Mucosa of descending colon (tissue), 3 donors: ENCODE measurements around the gene SLC38A1. TPM values are rescaled to one million over a fixed set of nuclear protein-coding genes. Genes with fewer than 3 reads are reported as not detected.

Source experiments
- ATAC-seq: fragments of 200-7000 bp; cut with Tn5 transposase; one replicate; pipeline ENCODE4 v1.9.1; 2020; ENCODE audit warnings: mild to moderate bottlenecking, moderate library complexity
- DNase-seq, 3 donors: peaks; one replicate each; pipeline ENCODE4 v3.0.0-alpha.2; 2020
- H3K36me3 ChIP-seq: fragments of 200-600 bp; one replicate; pipeline ENCODE4 v1.8.0; 2021; ENCODE audit warnings: low read depth, mild to moderate bottlenecking
- H3K4me1 ChIP-seq: fragments of 200-600 bp; one replicate; pipeline ENCODE4 v1.8.0; 2021; ENCODE audit warnings: low read depth, mild to moderate bottlenecking
- H3K4me3 ChIP-seq: fragments of 200-600 bp; one replicate; pipeline ENCODE4 v1.8.0; 2021; ENCODE audit warnings: mild to moderate bottlenecking
- H3K9me3 ChIP-seq: fragments of 200-600 bp; one replicate; pipeline ENCODE4 v1.8.0; 2021; ENCODE audit warnings: mild to moderate bottlenecking
- intact Hi-C, 2 donors: fragments of 100-400 bp; cut with DNase I in 1 of 2; cut with micrococcal nuclease in 1 of 2; formaldehyde crosslinking; loops; one replicate each; pipeline versions ENCODE4 v1.11.0 to v1.11.1; 2022; cut with DNase I, micrococcal nuclease
- total RNA-seq, 3 donors: library from RNA; stranded (reverse); fragmentation: NEBNext Ultra II Directional in 2 of 3; extraction: Animal tissue kit (Norgen Biotek cat#: 25700) in 2 of 3; gene quantifications; one replicate each; pipeline versions ENCODE4 v1.2.1 to v1.2.4, GENCODE V29; 2021 to 2023
- TF ChIP-seq, protein P1 (sequence below): fragments of 200-600 bp; IDR thresholded peaks from one replicate; pipeline ENCODE4 v1.8.0; 2022; ENCODE audit warnings: antibody characterized with exemption, mild to moderate bottlenecking
- donor health status: DM: no; HTN: no; CAD: no; lungs with moderate emphysema.
- donor health status: DM: no; HTN: no; CAD: no.
- donor health status: DM: no; HTN: yes; CAD: no.

Gene SLC38A1
- total RNA-seq, 3 donors from 2014 or later = 116 to 157 (median 132) TPM

- DNase-seq = no peak
- H3K36me3 ChIP-seq = no peaks in the 10 kb centered on the region
These were observed 22.7 kb downstream of the SLC38A1 start for GRCh38 chr12:46246021-46246700.

DNA sequence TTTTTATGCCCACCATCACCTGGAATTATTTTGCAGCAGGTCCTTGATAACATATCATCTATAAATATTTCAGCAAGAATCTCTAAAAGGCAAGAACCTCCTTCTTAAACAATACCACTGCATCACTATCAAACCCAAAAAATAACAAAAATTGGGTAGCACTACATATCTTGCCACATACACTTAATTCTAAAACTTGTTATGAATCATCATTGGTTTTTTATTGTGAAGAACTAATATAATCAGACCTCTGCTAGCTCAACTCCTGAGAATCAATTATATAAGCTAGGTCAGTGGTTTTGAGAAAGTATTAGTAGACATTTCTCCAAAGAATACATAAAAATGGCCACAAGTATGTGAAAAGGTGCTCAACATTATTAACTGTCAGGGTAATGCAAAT is 23.8 kb downstream of the SLC38A1 start:
- ATAC-seq = no peak
- intact Hi-C loops = no loop called here

More at GRCh38 chr12:46246021-46246700, 22.7 kb downstream of the SLC38A1 start:
- intact Hi-C loops = no loop called here
- TF ChIP-seq, protein P1, sequence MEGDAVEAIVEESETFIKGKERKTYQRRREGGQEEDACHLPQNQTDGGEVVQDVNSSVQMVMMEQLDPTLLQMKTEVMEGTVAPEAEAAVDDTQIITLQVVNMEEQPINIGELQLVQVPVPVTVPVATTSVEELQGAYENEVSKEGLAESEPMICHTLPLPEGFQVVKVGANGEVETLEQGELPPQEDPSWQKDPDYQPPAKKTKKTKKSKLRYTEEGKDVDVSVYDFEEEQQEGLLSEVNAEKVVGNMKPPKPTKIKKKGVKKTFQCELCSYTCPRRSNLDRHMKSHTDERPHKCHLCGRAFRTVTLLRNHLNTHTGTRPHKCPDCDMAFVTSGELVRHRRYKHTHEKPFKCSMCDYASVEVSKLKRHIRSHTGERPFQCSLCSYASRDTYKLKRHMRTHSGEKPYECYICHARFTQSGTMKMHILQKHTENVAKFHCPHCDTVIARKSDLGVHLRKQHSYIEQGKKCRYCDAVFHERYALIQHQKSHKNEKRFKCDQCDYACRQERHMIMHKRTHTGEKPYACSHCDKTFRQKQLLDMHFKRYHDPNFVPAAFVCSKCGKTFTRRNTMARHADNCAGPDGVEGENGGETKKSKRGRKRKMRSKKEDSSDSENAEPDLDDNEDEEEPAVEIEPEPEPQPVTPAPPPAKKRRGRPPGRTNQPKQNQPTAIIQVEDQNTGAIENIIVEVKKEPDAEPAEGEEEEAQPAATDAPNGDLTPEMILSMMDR = no peak
- Histone ChIP-seq H3K9me3 (no peaks in the 10 kb centered on the region), H3K4me1 (no peaks in the 10 kb centered on the region), H3K4me3 (no peak overlapping the region)
- no peak for ATAC-seq

GRCh38 chr12:46244273-46244915 is 24.4 kb downstream of the SLC38A1 start:
- DNase-seq (no peak), ATAC-seq (peak; percentile 19)
- H3K9me3 ChIP-seq = no peaks in the 10 kb centered on the region
- H3K4me3 ChIP-seq = no peak overlapping the region
- H3K4me1 ChIP-seq = no peaks in the 10 kb centered on the region
- H3K36me3 ChIP-seq = no peaks in the 10 kb centered on the region
- TF ChIP-seq, protein P1 = no peak
- intact Hi-C loops = no loop called here

More for the DNA sequence above, 23.8 kb downstream of the SLC38A1 start:
- DNase-seq = no peak
- H3K4me1 ChIP-seq = no peaks in the 10 kb centered on the region
- H3K36me3 ChIP-seq = no peaks in the 10 kb centered on the region
- no peaks in the 10 kb centered on the region for H3K9me3 ChIP-seq
- TF ChIP-seq, protein P1 = no peak
- H3K4me3 ChIP-seq = no peak overlapping the region

DNA sequence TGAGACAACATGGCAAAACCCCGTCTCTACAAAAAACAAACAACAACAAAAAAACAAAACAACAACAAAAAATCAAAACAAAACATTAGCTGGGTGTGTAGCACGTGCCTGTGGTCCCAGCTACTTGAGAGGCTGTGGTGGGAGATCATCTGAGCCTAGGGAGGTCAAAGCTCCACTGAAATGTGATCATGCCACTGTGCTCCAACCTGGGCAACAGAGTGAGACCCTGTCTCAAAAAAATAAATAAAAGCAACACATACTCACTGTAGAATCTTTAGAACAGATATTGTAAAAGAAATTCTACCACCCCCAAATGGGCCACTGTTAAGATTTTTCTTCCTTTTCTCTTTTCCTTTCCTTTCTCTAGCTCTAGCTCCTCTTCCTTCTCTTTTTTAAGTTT is 26.3 kb downstream of the SLC38A1 start:
- ATAC-seq (no peak), DNase-seq (no peak)
- intact Hi-C loops = no loop called here
- TF ChIP-seq, protein P1 = no peak
- no peaks in the 10 kb centered on the region for H3K4me1 ChIP-seq
- no peaks in the 10 kb centered on the region for H3K9me3 ChIP-seq
- H3K4me3 ChIP-seq = no peak overlapping the region
- H3K36me3 ChIP-seq = no peaks in the 10 kb centered on the region

- Histone ChIP-seq H3K9me3 (no peaks in the 10 kb centered on the region), H3K4me3 (no peak overlapping the region), H3K36me3 (no peaks in the 10 kb centered on the region), H3K4me1 (no peaks in the 10 kb centered on the region)
- TF ChIP-seq, protein P1 = no peak
- no peak for DNase-seq
- intact Hi-C loops = no loop called here
- ATAC-seq = no peak
These were observed 28.4 kb downstream of the SLC38A1 start for GRCh38 chr12:46240436-46240835.
